ENCODE results near the gene TMEM120B. TPM values are rescaled to one million over a fixed set of nuclear protein-coding genes. Genes with fewer than 3 reads are reported as not detected.
A peak's percentile ranks its signal among the peaks of the same experiment; 100 is the strongest.
"Not testable (repeated sequence)": the region's sequence is repeated elsewhere in the genome, so short reads cannot be mapped to it uniquely, and the experiment has no call there.

TMEM120B gene
- total RNA-seq, 1 experiment from 2014 or later = 20.5 TPM

DNA sequence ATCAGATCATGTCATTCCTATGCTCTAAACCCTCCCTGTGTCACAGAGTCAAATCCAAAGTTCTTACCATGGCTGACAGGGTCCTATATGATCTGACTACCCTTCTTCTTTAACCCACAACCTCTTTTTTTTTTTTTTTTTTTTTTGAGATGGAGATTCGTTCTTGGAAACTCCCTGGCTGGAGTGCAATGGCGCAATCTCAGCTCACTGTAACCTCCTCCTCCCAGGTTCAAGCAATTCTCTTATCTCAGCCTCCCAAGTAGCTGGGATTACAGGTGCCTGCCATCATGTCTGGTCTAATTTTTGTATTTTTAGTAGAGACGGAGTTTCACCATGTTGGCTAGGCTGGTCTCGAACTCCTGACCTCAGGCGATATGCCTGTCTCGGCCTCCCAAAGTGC lies 45.7 kb upstream of the TMEM120B start:
- H3K36me3 ChIP-seq (ENCODE audit: control insufficient read depth in 1 of 2, insufficient read depth in 2 of 2, low read length in 2 of 2); BruUV-seq (replicated peaks); RAD21 ChIA-PET (ENCODE audit: low non-redundant PET in 1 of 2, low total read pairs in 2 of 2, uncharacterized antibody in 2 of 2, unreplicated experiment in 2 of 2); H2AFZ ChIP-seq (ENCODE audit: low read depth, low read length, poor library complexity, severe bottlenecking); H3K9me3 ChIP-seq (ENCODE audit: control insufficient read depth in 1 of 2, insufficient read depth in 1 of 2, low read depth in 1 of 2, low read length in 2 of 2); H3K27me3 ChIP-seq (ENCODE audit: insufficient read depth, low read length); H4K20me1 ChIP-seq (ENCODE audit: insufficient read depth); intact Hi-C loops (cut with micrococcal nuclease); H3K9me2 ChIP-seq (ENCODE audit: insufficient read depth); H3K27ac ChIP-seq (ENCODE audit: low read depth, low read length); POLR2A ChIA-PET; H3K9ac ChIP-seq (ENCODE audit: low read length); ATAC-seq; DNase-seq (ENCODE audit: low read depth, low spot score); H3K4me3 ChIP-seq (replicated peaks in 1 of 2; ENCODE audit: low read depth in 1 of 2, low read length in 2 of 2); H3K4me2 ChIP-seq (ENCODE audit: low read length); H3K79me2 ChIP-seq (ENCODE audit: insufficient read depth, low read length): not testable (repeated sequence)
- H3K4me1 ChIP-seq (ENCODE audit: control insufficient read depth in 1 of 2, insufficient read depth in 2 of 2, low read length in 2 of 2) = peaks cover 8 to 22% of the 10 kb centered on the region in 2 experiments
- CTCF ChIA-PET = interaction anchor here (0.7 to 1.1 kb wide), 2 partner anchors 35 to 114 kb away, joined by 3 read pairs; no protein-coding TSS in a partner anchor

DNA sequence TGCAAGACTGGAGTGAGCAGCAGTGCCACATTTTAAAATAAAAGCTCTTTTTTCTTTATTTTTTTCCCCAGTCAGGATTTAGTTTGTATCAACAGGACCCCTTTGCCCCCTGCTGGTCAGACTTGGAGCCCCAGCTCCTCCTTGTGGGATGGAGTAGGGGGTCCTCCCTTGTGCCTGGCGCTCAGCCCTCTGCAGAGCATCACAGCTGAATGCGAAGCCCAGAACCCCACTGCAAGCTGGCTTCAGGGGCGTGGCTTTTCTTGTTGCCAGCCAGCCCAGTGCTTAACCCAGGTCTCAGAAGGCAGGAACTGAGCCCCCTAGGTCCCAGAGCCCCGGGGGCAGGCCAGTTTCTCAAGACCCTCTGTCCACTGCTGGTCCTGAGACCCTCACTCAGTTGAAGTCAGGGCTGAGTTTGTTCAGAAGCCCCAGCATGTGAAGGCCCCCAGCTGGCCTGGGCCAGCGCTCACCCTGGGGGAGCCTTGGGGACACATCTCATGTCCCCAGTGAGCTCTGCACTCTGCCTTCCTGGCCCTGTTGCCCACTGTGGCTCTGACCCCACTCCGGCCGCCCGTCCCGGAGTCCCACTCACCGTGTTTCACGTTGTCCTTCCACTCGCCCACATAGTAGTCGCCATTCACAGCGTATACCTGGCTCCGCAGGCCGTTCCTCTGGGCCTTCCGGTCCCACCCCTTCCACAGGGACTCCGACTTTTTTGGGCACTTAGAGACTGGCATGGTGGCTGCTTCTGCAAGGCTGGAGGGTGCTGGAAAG lies 43.6 kb upstream of the TMEM120B start:
- H2AFZ ChIP-seq (ENCODE audit: low read depth, low read length, poor library complexity, severe bottlenecking) = no peak overlapping the region
- ChIA-PET POLR2A (interaction anchor here (0.7 to 1.8 kb wide), 2 partner anchors 100 to 116 kb away, joined by 3 to 9 read pairs; no protein-coding TSS in a partner anchor), RAD21 (ENCODE audit: low non-redundant PET in 1 of 2, low total read pairs in 2 of 2, uncharacterized antibody in 2 of 2, unreplicated experiment in 2 of 2) (interaction anchor here (0.6 to 1.8 kb wide), 3 partner anchors 26 to 116 kb away, joined by 4 to 24 read pairs (median 11); no protein-coding TSS in a partner anchor), CTCF (interaction anchor here (0.6 to 4.9 kb wide), 7 partner anchors 17 to 175 kb away, joined by 3 to 84 read pairs (median 5); no protein-coding TSS in a partner anchor)
- H4K20me1 ChIP-seq (ENCODE audit: insufficient read depth) = no peaks in the 10 kb centered on the region
- ATAC-seq (no peak), DNase-seq (ENCODE audit: low read depth, low spot score) (no peak)
- no peaks in the 10 kb centered on the region for H3K9me3 ChIP-seq (ENCODE audit: control insufficient read depth in 1 of 2, insufficient read depth in 1 of 2, low read depth in 1 of 2, low read length in 2 of 2)
- H3K4me1 ChIP-seq (ENCODE audit: control insufficient read depth in 1 of 2, insufficient read depth in 2 of 2, low read length in 2 of 2) = peaks cover 18 to 32% of the 10 kb centered on the region in 2 experiments
- BruUV-seq (replicated peaks) = no TSS peak
- H3K9me2 ChIP-seq (ENCODE audit: insufficient read depth) = no peaks in the 10 kb centered on the region
- no peak overlapping the region for H3K4me3 ChIP-seq (replicated peaks in 1 of 2; ENCODE audit: low read depth in 1 of 2, low read length in 2 of 2)
- no peak overlapping the region for H3K9ac ChIP-seq (ENCODE audit: low read length)
- TF ChIP-seq FOSL1 (IDR thresholded peaks at IDR 0.05; ENCODE audit: low read depth) = no peak
- TF ChIP-seq RAD21 (IDR thresholded peaks at IDR 0.05; ENCODE audit: low read depth) = peak; percentile 61
- no peak for TF ChIP-seq YY1 (IDR thresholded peaks at IDR 0.05; ENCODE audit: extremely low read depth, insufficient replicate concordance, low read depth, low read length)
- no peak for TF ChIP-seq EZH2phosphoT487 (IDR thresholded peaks at IDR 0.05; ENCODE audit: borderline replicate concordance)
- TF ChIP-seq CTCF (IDR thresholded peaks at IDR 0.05 in 2 of 3, conservative IDR thresholded peaks at IDR 0.05 in 1 of 3; ENCODE audit: borderline replicate concordance in 1 of 3, insufficient read depth in 1 of 3, low read depth in 2 of 3, low read length in 2 of 3) = peak; percentile 54 to 71 (median 66); a peak in 5 of 6 replicates
- no peak for TF ChIP-seq ELF1 (IDR thresholded peaks at IDR 0.05; ENCODE audit: borderline replicate concordance, low read depth)
- no peak for TF ChIP-seq MAX (IDR thresholded peaks at IDR 0.05)
- intact Hi-C loops (cut with micrococcal nuclease) = loop anchor here (1.0 kb wide), 1 partner anchor 117 kb away; no protein-coding TSS in a partner anchor
- H3K79me2 ChIP-seq (ENCODE audit: insufficient read depth, low read length) = no peaks in the 10 kb centered on the region
- no peaks in the 10 kb centered on the region for H3K36me3 ChIP-seq (ENCODE audit: control insufficient read depth in 1 of 2, insufficient read depth in 2 of 2, low read length in 2 of 2)
- H3K27ac ChIP-seq (ENCODE audit: low read depth, low read length) = no peak overlapping the region
- no peak overlapping the region for H3K4me2 ChIP-seq (ENCODE audit: low read length)
- no peaks in the 10 kb centered on the region for H3K27me3 ChIP-seq (ENCODE audit: insufficient read depth, low read length)

All from HCT116 (cell line).